ENCODE measurements around the gene OR4C13. TPM values are rescaled to one million over a fixed set of nuclear protein-coding genes. Genes with fewer than 3 reads are reported as not detected.
"Not testable (repeated sequence)": the region's sequence is repeated elsewhere in the genome, so short reads cannot be mapped to it uniquely, and the experiment has no call there.

Gene OR4C13
- total and polyA plus RNA-seq, 2 experiments from 2014 or later = not detected

- H3K27me3 ChIP-seq (ENCODE audit: insufficient read depth); H3K79me2 ChIP-seq (replicated peaks; ENCODE audit: insufficient read depth); H3K36me3 ChIP-seq (ENCODE audit: insufficient read depth); H4K20me1 ChIP-seq (replicated peaks; ENCODE audit: insufficient read depth); H3K27ac ChIP-seq (ENCODE audit: low read depth); H3K9me2 ChIP-seq (ENCODE audit: insufficient read depth); H3F3A ChIP-seq (replicated peaks; ENCODE audit: low read depth); DNase-seq (ENCODE audit: low spot score); H3K4me1 ChIP-seq (ENCODE audit: insufficient read depth); H3K4me2 ChIP-seq; H3K4me1 Mint-ChIP-seq; ATAC-seq; H3K27ac Mint-ChIP-seq; H3K4me3 Mint-ChIP-seq; H2AFZ ChIP-seq; H3K4me3 ChIP-seq; H3K27me3 Mint-ChIP-seq (ENCODE audit: insufficient read depth, low read depth, poor library complexity): not testable (repeated sequence)
- H3K9me3 Mint-ChIP-seq = peaks cover 82% of the 10 kb centered on the region
- H3K36me3 Mint-ChIP-seq (ENCODE audit: low read depth) = peaks cover 15% of the 10 kb centered on the region; the same call in 2 of the 3 replicates
Observed at GRCh38 chr11:49911516-49911915, 40.7 kb upstream of the OR4C13 start.

DNA sequence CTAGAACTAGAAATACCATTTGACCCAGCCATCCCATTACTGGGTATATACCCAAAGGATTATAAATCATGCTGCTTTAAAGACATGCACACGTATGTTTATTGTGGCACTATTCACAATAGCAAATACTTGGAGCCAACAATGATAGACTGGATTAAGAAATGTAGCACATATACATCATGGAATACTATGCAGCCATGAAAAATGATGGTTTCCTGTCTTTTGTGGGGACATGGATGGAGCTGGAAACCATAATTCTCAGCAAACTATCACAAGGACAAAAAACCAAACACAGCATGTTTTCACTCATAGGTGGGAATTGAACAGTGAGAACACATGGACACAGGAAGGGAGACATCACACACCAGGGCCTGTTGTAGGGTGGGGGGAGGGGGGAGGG lies 3.5 kb upstream of the OR4C13 start:
- not testable (repeated sequence) for H4K20me1 ChIP-seq (replicated peaks; ENCODE audit: insufficient read depth); H3F3A ChIP-seq (replicated peaks; ENCODE audit: low read depth); H3K27me3 ChIP-seq (ENCODE audit: insufficient read depth); H2AFZ ChIP-seq; H3K9me2 ChIP-seq (ENCODE audit: insufficient read depth); DNase-seq (ENCODE audit: low spot score); H3K27me3 Mint-ChIP-seq (ENCODE audit: insufficient read depth, low read depth, poor library complexity); H3K4me2 ChIP-seq; H3K27ac ChIP-seq (ENCODE audit: low read depth); H3K4me1 ChIP-seq (ENCODE audit: insufficient read depth); H3K27ac Mint-ChIP-seq; H3K79me2 ChIP-seq (replicated peaks; ENCODE audit: insufficient read depth); H3K36me3 ChIP-seq (ENCODE audit: insufficient read depth); H3K4me1 Mint-ChIP-seq; H3K4me3 Mint-ChIP-seq; ATAC-seq; H3K4me3 ChIP-seq
- H3K9me3 Mint-ChIP-seq = peaks cover 89% of the 10 kb centered on the region
- peaks cover 15% of the 10 kb centered on the region for H3K36me3 Mint-ChIP-seq (ENCODE audit: low read depth)

- not testable (repeated sequence) for H3K9me2 ChIP-seq (ENCODE audit: insufficient read depth); H3K27me3 Mint-ChIP-seq (ENCODE audit: insufficient read depth, low read depth, poor library complexity); H3K79me2 ChIP-seq (replicated peaks; ENCODE audit: insufficient read depth); H3K4me2 ChIP-seq; H3K36me3 ChIP-seq (ENCODE audit: insufficient read depth); H3K4me3 Mint-ChIP-seq; H3K4me1 Mint-ChIP-seq; ATAC-seq; H3K4me3 ChIP-seq; H3K4me1 ChIP-seq (ENCODE audit: insufficient read depth); H3K27ac ChIP-seq (ENCODE audit: low read depth); H4K20me1 ChIP-seq (replicated peaks; ENCODE audit: insufficient read depth); H3F3A ChIP-seq (replicated peaks; ENCODE audit: low read depth); H3K27ac Mint-ChIP-seq; DNase-seq (ENCODE audit: low spot score); H3K27me3 ChIP-seq (ENCODE audit: insufficient read depth); H2AFZ ChIP-seq
- Mint-ChIP-seq H3K9me3 (peaks cover 86% of the 10 kb centered on the region), H3K36me3 (ENCODE audit: low read depth) (peaks cover 15% of the 10 kb centered on the region)
Observed at GRCh38 chr11:49973439-49973838, 21.2 kb downstream of the OR4C13 start.

DNA sequence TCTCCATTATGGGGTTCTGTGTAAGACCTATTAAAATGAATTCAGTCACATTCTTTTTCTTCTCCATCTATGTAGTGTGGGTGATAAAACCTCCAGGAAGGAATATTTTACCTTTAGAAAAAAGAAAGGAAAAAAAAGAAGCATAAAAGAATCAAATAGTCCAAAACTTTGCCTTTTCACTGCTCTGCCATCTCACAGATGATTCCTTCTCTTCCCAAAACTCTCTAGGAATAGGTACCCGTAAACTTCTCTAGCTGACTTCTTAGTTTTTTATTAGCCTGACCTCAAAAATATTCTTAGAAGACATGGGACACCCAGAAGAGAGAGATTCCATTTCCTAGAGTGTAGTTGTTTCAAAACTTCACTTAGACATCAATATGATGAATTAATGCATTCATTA lies 30.2 kb downstream of the OR4C13 start, which contains the start of gene OR4C12:
Gene OR4C12, minus strand, starts transcription at position 101 of the 400 bp plus-strand sequence. Its CDS starts 34 bp downstream, at position 67.
- not testable (repeated sequence) for H3K36me3 ChIP-seq (ENCODE audit: insufficient read depth); H2AFZ ChIP-seq; H3K4me2 ChIP-seq; H3K4me1 Mint-ChIP-seq; H3K4me3 ChIP-seq; H3K9me2 ChIP-seq (ENCODE audit: insufficient read depth); H3K27me3 ChIP-seq (ENCODE audit: insufficient read depth); H3K27me3 Mint-ChIP-seq (ENCODE audit: insufficient read depth, low read depth, poor library complexity); H3F3A ChIP-seq (replicated peaks; ENCODE audit: low read depth); ATAC-seq; H4K20me1 ChIP-seq (replicated peaks; ENCODE audit: insufficient read depth); H3K27ac Mint-ChIP-seq; H3K79me2 ChIP-seq (replicated peaks; ENCODE audit: insufficient read depth); H3K4me3 Mint-ChIP-seq; H3K27ac ChIP-seq (ENCODE audit: low read depth); H3K4me1 ChIP-seq (ENCODE audit: insufficient read depth); DNase-seq (ENCODE audit: low spot score)
- Mint-ChIP-seq H3K36me3 (ENCODE audit: low read depth) (peaks cover 18% of the 10 kb centered on the region; the same call in 2 of the 3 replicates), H3K9me3 (peaks cover 89% of the 10 kb centered on the region)

DNA sequence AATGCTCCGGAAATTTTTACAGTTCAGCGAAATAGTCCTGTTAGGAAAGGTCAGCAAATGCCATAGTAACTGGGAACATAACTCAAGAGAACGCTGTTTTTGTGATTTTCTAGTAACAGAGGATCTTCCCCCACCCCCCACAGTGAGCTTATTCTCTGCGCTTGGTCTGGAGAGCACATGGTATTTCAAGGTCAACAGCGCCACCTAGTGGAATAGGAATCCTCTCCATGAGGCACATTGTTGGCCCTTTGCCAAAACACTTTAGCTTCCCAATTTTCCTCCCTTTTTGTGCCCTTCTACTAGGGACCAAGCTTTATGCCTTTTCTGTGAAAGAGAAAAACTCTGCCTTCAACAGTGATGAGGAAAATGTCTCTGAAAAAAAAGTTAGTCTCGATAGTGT lies 43.4 kb downstream of the OR4C13 start:
- Histone ChIP-seq H3K4me2 (no peak overlapping the region), H4K20me1 (replicated peaks; ENCODE audit: insufficient read depth) (no peaks in the 10 kb centered on the region), H3K9me2 (ENCODE audit: insufficient read depth) (no peaks in the 10 kb centered on the region), H3K36me3 (ENCODE audit: insufficient read depth) (0 out of 2 replicates have a peak, but pooled peaks cover 5% of the 10 kb centered on the region), H3K4me1 (ENCODE audit: insufficient read depth) (no peaks in the 10 kb centered on the region), H3K4me3 (no peak overlapping the region), H3F3A (replicated peaks; ENCODE audit: low read depth) (no peaks in the 10 kb centered on the region), H3K79me2 (replicated peaks; ENCODE audit: insufficient read depth) (no peaks in the 10 kb centered on the region), H2AFZ (no peak overlapping the region), H3K27me3 (ENCODE audit: insufficient read depth) (no peaks in the 10 kb centered on the region), H3K27ac (ENCODE audit: low read depth) (no peak overlapping the region)
- no peak for ATAC-seq
- peaks cover 96% of the 10 kb centered on the region for H3K9me3 Mint-ChIP-seq
- no peak overlapping the region for H3K4me3 Mint-ChIP-seq
- no peaks in the 10 kb centered on the region for H3K27me3 Mint-ChIP-seq (ENCODE audit: insufficient read depth, low read depth, poor library complexity)
- peak; percentile 86 for DNase-seq (ENCODE audit: low spot score)
- H3K4me1 Mint-ChIP-seq = no peaks in the 10 kb centered on the region
- H3K36me3 Mint-ChIP-seq (ENCODE audit: low read depth) = peaks cover 16% of the 10 kb centered on the region
- no peak for TF ChIP-seq NANOG (IDR thresholded peaks at IDR 0.05; ENCODE audit: borderline replicate concordance)
- TF ChIP-seq CTCF (conservative IDR thresholded peaks at IDR 0.05; ENCODE audit: low read depth in 2 of 2) = peak; percentile 67 to 72
- H3K27ac Mint-ChIP-seq = no peak overlapping the region

Measured in GM23338 (cell line).